Hepatocyte (in vitro differentiated cells): ENCODE results near the gene PTPRN2.

Experiments
- CTCF ChIP-seq: fragments of 200-600 bp; sonication (generic); IDR thresholded peaks from 2 replicates; pipeline ENCODE4 v1.5.1; 2016; ENCODE audit warnings: antibody characterized with exemption, mild to moderate bottlenecking; ENCODE audit not compliant: poor library complexity
- EZH2 ChIP-seq: fragments of 200-600 bp; sonication (generic); IDR thresholded peaks from 2 replicates; pipeline ENCODE4 v1.6.1; 2016; ENCODE audit warnings: antibody characterized with exemption, mild to moderate bottlenecking, borderline replicate concordance
- EZH2phosphoT487 ChIP-seq: fragments of 200-600 bp; sonication (generic); IDR thresholded peaks from one replicate; pipeline ENCODE4 v1.6.1; 2018; ENCODE audit warnings: antibody characterized with exemption, mild to moderate bottlenecking, low read depth, moderate library complexity; ENCODE audit not compliant: unreplicated experiment, severe bottlenecking

DNA sequence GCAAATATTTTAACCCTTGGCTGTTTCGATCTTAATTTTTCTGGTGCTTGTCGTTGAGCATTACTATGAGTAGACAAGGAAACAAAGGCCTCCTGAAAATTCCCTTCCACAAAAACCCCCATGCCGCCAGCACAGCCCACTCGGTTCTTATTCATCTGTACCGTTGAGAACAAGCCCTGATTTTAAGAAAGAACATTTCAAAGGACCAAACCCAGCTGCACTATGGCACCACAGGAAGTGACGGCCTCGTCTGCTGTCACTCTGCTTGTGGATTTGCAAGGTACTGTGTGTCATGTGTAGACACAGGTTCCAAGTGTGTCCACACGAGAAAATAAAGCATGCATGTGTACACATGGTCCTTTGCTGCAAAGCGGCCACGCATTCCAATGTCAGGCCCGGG, 965.6 kb downstream of the PTPRN2 start:
- TF ChIP-seq CTCF (no peak), EZH2 (no peak), EZH2phosphoT487 (no peak)
